MM.1S (cell line): ENCODE data around the gene TIAL1.

ENCODE experiments used
- DNase-seq: peaks from one replicate; pipeline ENCODE4 v3.0.0-alpha.2; 2015
- H2AFZ ChIP-seq: fragments of 300-600 bp; sonication (generic); 2 replicates; pipeline ENCODE4 v1.6.0; 2016; ENCODE audit warnings: antibody characterized with exemption, low read length
- H3F3A ChIP-seq: fragments of 300-600 bp; sonication (generic); 2 replicates; pipeline ENCODE4 v1.6.1; 2016; ENCODE audit warnings: mild to moderate bottlenecking, antibody characterized with exemption, low read length, moderate library complexity, mixed read lengths; ENCODE audit not compliant: insufficient read depth
- H3K27ac ChIP-seq: fragments of 300-600 bp; sonication (generic); 2 replicates; pipeline ENCODE4 v1.5.1; 2016; ENCODE audit warnings: mild to moderate bottlenecking, low read length
- H3K27me3 ChIP-seq: fragments of 300-600 bp; sonication (generic); replicated peaks from 2 replicates; pipeline ENCODE4 v1.6.0; 2016; ENCODE audit warnings: low read length; ENCODE audit not compliant: insufficient read depth
- H3K36me3 ChIP-seq: fragments of 300-600 bp; sonication (generic); replicated peaks from 2 replicates; pipeline ENCODE4 v1.6.1; 2016; ENCODE audit warnings: mild to moderate bottlenecking, low read length, mixed read lengths; ENCODE audit not compliant: insufficient read depth
- H3K4me1 ChIP-seq: fragments of 300-600 bp; sonication (generic); 2 replicates; pipeline ENCODE4 v1.6.1; 2016; ENCODE audit warnings: low read length, mixed read lengths
- H3K4me2 ChIP-seq: fragments of 300-600 bp; sonication (generic); 2 replicates; pipeline ENCODE4 v1.6.0; 2016; ENCODE audit warnings: low read depth, low read length
- H3K4me3 ChIP-seq: fragments of 300-600 bp; sonication (generic); 2 replicates; pipeline ENCODE4 v1.5.1; 2016; ENCODE audit warnings: low read length, mixed read lengths
- H3K79me2 ChIP-seq: fragments of 300-600 bp; sonication (generic); 2 replicates; pipeline ENCODE4 v1.6.1; 2016; ENCODE audit warnings: mixed run types, low read length, mixed read lengths
- H3K9ac ChIP-seq: fragments of 300-600 bp; sonication (generic); 2 replicates; pipeline ENCODE4 v1.6.1; 2016; ENCODE audit warnings: low read length, mixed read lengths
- H3K9me2 ChIP-seq: fragments of 300-600 bp; sonication (generic); replicated peaks from 2 replicates; pipeline ENCODE4 v1.6.1; 2016; ENCODE audit warnings: mild to moderate bottlenecking, low read length, mixed read lengths; ENCODE audit not compliant: insufficient read depth
- H3K9me3 ChIP-seq: fragments of 300-600 bp; sonication (generic); replicated peaks from 2 replicates; pipeline ENCODE4 v1.6.1; 2016; ENCODE audit warnings: mild to moderate bottlenecking, low read length, mixed read lengths; ENCODE audit not compliant: insufficient read depth
- H4K20me1 ChIP-seq: fragments of 300-600 bp; sonication (generic); 2 replicates; pipeline ENCODE4 v1.6.1; 2016; ENCODE audit warnings: mild to moderate bottlenecking, low read length, moderate library complexity, mixed read lengths; ENCODE audit not compliant: insufficient read depth
- EZH2 ChIP-seq: fragments of 300-600 bp; sonication (generic); optimal IDR thresholded peaks from 2 replicates; pipeline ENCODE3; 2017; ENCODE audit warnings: low read depth, mild to moderate bottlenecking, antibody characterized with exemption, low read length, mixed read lengths
- EZH2phosphoT487 ChIP-seq: fragments of 300-600 bp; sonication (generic); IDR thresholded peaks from 2 replicates; pipeline ENCODE4 v1.6.1; 2018; ENCODE audit warnings: antibody characterized with exemption, low read length
- TF ChIP-seq, protein P1 (sequence below): fragments of 300-600 bp; sonication (generic); IDR thresholded peaks from 2 replicates; pipeline ENCODE4 v1.5.1; 2016; ENCODE audit warnings: antibody characterized with exemption, low read length, mixed read lengths

Gene TIAL1

DNA sequence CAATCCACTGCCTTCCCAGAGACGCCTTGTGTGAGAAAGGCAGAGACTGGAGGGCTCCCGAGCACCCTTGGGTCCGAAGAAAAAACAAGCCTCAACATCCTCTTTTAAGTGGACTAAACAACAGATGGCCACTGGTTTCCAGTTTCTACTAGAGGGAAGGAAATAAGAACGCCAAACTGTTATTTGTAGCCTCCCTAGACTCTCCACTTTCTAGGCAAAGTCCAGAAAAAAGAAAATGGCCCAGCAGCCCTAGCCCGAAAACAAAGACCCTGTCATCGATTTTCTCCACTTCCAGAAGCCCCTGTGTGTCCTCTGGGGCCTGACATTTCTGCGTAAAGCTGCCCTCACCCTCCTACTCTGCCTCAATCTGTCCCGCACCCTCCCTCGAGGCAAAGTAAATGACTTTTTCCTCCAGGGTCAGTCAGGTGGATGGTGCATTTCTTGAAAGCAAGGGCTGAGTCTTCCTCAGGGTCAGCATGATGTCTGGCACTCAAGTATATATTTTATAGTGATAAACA is 60.2 kb downstream of the TIAL1 start:
- no peak overlapping the region for H3K4me3 ChIP-seq
- no peak overlapping the region for H3K27ac ChIP-seq
- no peaks in the 10 kb centered on the region for H3K9me3 ChIP-seq
- no peaks in the 10 kb centered on the region for H3K9me2 ChIP-seq
- TF ChIP-seq EZH2phosphoT487 (no peak), EZH2 (no peak)
- TF ChIP-seq, protein P1, sequence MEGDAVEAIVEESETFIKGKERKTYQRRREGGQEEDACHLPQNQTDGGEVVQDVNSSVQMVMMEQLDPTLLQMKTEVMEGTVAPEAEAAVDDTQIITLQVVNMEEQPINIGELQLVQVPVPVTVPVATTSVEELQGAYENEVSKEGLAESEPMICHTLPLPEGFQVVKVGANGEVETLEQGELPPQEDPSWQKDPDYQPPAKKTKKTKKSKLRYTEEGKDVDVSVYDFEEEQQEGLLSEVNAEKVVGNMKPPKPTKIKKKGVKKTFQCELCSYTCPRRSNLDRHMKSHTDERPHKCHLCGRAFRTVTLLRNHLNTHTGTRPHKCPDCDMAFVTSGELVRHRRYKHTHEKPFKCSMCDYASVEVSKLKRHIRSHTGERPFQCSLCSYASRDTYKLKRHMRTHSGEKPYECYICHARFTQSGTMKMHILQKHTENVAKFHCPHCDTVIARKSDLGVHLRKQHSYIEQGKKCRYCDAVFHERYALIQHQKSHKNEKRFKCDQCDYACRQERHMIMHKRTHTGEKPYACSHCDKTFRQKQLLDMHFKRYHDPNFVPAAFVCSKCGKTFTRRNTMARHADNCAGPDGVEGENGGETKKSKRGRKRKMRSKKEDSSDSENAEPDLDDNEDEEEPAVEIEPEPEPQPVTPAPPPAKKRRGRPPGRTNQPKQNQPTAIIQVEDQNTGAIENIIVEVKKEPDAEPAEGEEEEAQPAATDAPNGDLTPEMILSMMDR = no peak
- H3K36me3 ChIP-seq = no peaks in the 10 kb centered on the region
- H4K20me1 ChIP-seq = no peaks in the 10 kb centered on the region
- H2AFZ ChIP-seq = no peak overlapping the region
- H3K79me2 ChIP-seq = peaks cover 3% of the 10 kb centered on the region; the same call in 1 of the 2 replicates
- no peaks in the 10 kb centered on the region for H3K4me1 ChIP-seq
- DNase-seq = no peak
- H3F3A ChIP-seq = no peaks in the 10 kb centered on the region
- no peak overlapping the region for H3K4me2 ChIP-seq
- no peaks in the 10 kb centered on the region for H3K27me3 ChIP-seq
- H3K9ac ChIP-seq = no peak overlapping the region

DNA sequence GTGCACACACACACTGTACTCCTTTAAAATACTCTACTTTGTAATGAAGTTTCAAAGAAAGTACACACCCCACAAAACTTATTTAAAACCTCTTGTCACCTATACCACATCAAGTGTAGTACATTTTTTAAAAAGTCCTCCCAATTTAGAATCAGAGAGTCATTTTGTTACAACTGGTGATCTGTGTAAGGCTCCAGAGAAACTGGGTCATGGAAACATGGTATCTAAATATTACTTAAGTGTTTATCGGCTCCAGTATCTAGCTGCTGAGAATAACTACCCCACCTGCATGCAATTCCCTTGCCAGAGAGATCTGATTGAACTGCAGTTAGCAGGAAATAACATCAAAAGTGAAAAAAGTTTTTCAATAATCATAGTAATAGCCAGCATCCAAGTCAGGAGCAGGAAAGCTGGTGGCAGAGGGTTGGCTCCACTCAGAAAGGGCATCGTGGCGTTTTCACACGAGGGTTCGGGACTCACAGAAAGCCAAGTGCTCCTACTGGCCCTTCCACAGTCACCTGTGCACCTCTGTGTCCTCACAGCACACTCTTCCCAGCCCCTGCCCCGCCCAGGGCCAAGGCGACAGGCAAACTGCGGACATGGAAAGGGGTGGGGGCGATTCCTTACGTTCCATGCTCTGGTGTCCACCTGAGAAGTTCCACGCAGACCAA is 60.8 kb downstream of the TIAL1 start:
- no peak overlapping the region for H3K4me3 ChIP-seq
- H3K9me2 ChIP-seq = no peaks in the 10 kb centered on the region
- H3K27me3 ChIP-seq = no peaks in the 10 kb centered on the region
- no peaks in the 10 kb centered on the region for H3K4me1 ChIP-seq
- no peak for TF ChIP-seq EZH2phosphoT487
- TF ChIP-seq, protein P1 = no peak
- no peak for TF ChIP-seq EZH2
- no peak overlapping the region for H2AFZ ChIP-seq
- H3K27ac ChIP-seq = no peak overlapping the region
- H3K36me3 ChIP-seq = no peaks in the 10 kb centered on the region
- no peaks in the 10 kb centered on the region for H3F3A ChIP-seq
- no peaks in the 10 kb centered on the region for H4K20me1 ChIP-seq
- H3K79me2 ChIP-seq = no peaks in the 10 kb centered on the region
- no peak overlapping the region for H3K9ac ChIP-seq
- no peaks in the 10 kb centered on the region for H3K9me3 ChIP-seq
- no peak overlapping the region for H3K4me2 ChIP-seq
- DNase-seq = no peak

DNA sequence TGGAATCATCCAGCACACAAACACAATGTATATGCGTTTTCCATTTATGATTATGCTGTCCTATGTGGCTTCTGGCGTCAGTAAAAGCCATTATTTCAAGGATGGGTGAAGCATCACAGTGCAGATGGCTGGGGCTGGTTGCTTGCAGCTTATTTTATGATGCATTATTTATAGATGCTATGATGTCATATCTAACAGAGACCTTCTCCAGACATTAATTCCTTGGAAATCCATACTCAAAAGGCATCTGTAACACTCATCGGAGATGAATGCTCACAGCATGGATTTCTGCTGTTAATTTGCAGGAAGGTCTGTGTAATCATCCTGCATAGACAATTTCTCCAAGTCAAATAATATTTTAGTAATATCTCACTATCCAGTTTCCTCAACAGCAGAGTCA is 61.5 kb downstream of the TIAL1 start:
- Histone ChIP-seq H3K9me3 (no peaks in the 10 kb centered on the region), H3K27me3 (no peaks in the 10 kb centered on the region), H2AFZ (no peak overlapping the region), H3K9me2 (no peaks in the 10 kb centered on the region), H3K4me1 (no peaks in the 10 kb centered on the region), H3K27ac (no peak overlapping the region), H4K20me1 (no peaks in the 10 kb centered on the region), H3F3A (no peaks in the 10 kb centered on the region), H3K36me3 (no peaks in the 10 kb centered on the region), H3K4me3 (no peak overlapping the region), H3K9ac (no peak overlapping the region), H3K4me2 (no peak overlapping the region), H3K79me2 (no peaks in the 10 kb centered on the region)
- no peak for TF ChIP-seq EZH2phosphoT487
- no peak for TF ChIP-seq EZH2
- TF ChIP-seq, protein P1 = no peak
- no peak for DNase-seq
